Peyer's patch (tissue), 4 donors: ENCODE data around the gene CACNA2D2.

ENCODE experiments used
- POLR2A ChIP-seq, 2 donors: fragments of 450-650 bp; IDR thresholded peaks; one replicate each; pipeline ENCODE4 v1.5.1; 2017; ENCODE audit warnings: antibody characterized with exemption in 2 of 2, mild to moderate bottlenecking in 2 of 2, moderate library complexity in 2 of 2
- TF ChIP-seq, protein P1 (sequence below), 6 experiments: fragments of 450-650 bp in 4 of 6; fragments of 200-600 bp in 2 of 6; sonication (generic) in 1 of 6; IDR thresholded peaks; one replicate each; pipeline ENCODE4 v1.5.1; 2017 to 2019; ENCODE audit warnings: antibody characterized with exemption in 6 of 6, mild to moderate bottlenecking in 3 of 6, moderate library complexity in 1 of 6

DNA sequence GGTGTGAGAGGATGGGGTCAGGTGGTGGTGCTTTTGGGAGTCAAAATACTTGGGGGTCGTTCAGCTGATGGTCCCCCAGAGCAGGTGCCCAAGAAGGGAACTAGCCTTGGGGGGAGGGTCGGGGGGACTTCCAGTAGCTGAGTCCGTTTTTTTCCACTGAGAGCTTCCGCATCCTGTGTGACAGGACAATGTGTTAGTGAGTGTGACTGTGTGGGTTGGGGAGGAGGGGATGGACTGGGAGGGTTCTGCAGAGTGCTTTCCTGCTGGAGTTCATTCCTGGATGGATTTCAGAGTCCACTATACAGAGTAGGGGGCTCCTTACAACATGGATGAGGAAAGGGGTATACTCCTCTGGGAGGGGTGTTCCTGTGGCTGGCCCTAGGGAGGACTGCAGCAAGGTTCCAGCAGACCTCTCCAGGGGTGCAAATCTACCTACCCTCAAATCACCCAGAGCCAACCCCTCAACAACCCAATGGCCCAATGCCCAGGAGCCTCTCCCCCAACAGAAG lies 180.3 kb downstream of the CACNA2D2 start:
- TF ChIP-seq, protein P1, sequence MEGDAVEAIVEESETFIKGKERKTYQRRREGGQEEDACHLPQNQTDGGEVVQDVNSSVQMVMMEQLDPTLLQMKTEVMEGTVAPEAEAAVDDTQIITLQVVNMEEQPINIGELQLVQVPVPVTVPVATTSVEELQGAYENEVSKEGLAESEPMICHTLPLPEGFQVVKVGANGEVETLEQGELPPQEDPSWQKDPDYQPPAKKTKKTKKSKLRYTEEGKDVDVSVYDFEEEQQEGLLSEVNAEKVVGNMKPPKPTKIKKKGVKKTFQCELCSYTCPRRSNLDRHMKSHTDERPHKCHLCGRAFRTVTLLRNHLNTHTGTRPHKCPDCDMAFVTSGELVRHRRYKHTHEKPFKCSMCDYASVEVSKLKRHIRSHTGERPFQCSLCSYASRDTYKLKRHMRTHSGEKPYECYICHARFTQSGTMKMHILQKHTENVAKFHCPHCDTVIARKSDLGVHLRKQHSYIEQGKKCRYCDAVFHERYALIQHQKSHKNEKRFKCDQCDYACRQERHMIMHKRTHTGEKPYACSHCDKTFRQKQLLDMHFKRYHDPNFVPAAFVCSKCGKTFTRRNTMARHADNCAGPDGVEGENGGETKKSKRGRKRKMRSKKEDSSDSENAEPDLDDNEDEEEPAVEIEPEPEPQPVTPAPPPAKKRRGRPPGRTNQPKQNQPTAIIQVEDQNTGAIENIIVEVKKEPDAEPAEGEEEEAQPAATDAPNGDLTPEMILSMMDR (IDR thresholded peaks at IDR 0.05), result no peak
- no peak for TF ChIP-seq POLR2A (IDR thresholded peaks at IDR 0.05)
